A673 (cell line): ENCODE results near the gene ALKBH3.

Experiments
- CTCF ChIP-seq: fragments of 300-800, 200-600 bp; sonication (generic); conservative IDR thresholded peaks from 2 replicates; pipeline ENCODE4 v1.5.1; 2017; ENCODE audit warnings: low read depth, mild to moderate bottlenecking, antibody characterized with exemption, low read length, moderate library complexity, mixed read lengths
- EZH2 ChIP-seq: fragments of 200-600 bp; sonication (generic); IDR thresholded peaks from 2 replicates; pipeline ENCODE4 v1.6.1; 2017; ENCODE audit warnings: borderline replicate concordance, low read depth, mild to moderate bottlenecking, mixed read lengths, antibody characterized with exemption, low read length; ENCODE audit not compliant: poor library complexity, severe bottlenecking

GRCh38 chr11:43922744-43923405 lies 42.2 kb downstream of the ALKBH3 start:
- TF ChIP-seq CTCF: no peak
- no peak for TF ChIP-seq EZH2
